HuH-7 (cell line): ENCODE measurements around the gene IL10RA.

Experiments
- DNase-seq: peaks from one replicate; pipeline ENCODE4 v3.0.0; 2011; ENCODE audit warnings: low spot score

Gene IL10RA

DNA sequence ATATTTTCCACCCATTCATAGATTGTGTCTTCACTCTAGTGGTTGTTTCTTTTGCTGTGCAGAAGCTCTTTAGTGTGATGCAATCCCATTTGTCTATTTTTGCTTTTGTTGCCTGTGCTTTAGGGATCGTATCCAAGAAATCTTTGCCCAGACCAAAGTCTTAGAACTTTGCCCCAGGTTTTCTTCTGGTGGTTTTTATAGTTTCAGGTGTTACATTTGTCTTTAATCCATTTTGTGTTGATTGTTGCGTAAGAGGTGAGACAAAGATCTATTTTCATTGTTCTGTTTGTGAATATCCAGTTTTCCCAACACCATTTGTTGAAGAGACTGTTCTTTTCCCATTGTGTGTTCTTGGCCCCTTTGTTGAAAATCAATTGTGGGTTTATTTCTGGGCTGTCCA, 6.4 kb downstream of the IL10RA start:
- no peak for DNase-seq

DNA sequence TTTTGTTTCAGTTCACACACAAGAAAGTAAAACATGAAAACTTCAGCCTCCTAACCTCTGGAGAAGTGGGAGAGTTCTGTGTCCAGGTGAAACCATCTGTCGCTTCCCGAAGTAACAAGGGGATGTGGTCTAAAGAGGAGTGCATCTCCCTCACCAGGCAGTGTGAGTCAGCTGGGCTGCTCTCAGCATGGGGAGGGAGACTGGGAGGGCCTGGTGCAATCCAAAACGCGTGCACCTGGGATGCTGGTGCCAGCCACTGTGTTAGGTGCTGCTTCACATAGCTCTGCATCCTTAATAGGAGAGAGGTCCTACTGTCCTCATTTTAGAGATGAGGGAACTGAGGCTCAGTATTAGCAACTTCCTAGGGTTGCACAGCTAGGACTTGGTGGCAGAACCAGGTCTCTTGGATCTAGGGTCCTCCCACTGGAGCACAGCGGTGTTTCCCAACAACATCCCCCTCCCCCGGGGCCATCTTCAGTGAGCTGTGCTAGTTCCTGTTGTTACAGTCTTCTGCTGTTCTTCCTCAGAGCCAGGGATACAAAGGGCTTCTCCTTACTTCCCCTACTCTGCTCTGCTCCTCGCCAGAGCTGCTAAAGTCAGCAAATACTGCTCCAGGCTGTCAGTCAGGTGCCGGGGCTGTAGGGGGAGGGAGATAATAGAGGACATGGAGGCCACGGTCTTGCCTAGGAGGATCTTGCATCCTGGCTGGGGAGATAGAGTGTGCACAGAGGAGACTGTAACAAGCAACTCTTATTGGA, 8.0 kb downstream of the IL10RA start:
- DNase-seq, result no peak

DNA sequence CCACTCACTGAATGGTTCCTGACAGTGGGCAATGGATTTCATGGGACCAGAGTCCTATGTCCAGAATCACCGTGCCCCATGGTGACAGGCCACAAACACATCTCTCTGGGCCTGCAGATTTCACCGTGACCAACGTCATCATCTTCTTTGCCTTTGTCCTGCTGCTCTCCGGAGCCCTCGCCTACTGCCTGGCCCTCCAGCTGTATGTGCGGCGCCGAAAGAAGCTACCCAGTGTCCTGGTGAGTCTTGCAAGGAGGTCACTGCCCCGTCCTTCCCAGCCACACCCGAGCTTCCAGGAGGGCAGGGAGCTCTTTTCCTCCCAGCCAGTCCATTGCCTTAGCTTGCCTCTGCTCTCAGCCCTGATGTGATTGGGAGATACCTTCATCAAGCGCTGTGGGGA, 9.3 kb downstream of the IL10RA start:
- DNase-seq, result no peak

GRCh38 chr11:117996058-117996457, 9.9 kb downstream of the IL10RA start:
- no peak for DNase-seq

- DNase-seq, result no peak
These were observed 11.2 kb downstream of the IL10RA start for GRCh38 chr11:117997406-117997805.

GRCh38 chr11:117997823-117998579, 11.8 kb downstream of the IL10RA start:
- no peak for DNase-seq

GRCh38 chr11:117998664-117999353, 12.6 kb downstream of the IL10RA start:
- DNase-seq, result no peak

DNA sequence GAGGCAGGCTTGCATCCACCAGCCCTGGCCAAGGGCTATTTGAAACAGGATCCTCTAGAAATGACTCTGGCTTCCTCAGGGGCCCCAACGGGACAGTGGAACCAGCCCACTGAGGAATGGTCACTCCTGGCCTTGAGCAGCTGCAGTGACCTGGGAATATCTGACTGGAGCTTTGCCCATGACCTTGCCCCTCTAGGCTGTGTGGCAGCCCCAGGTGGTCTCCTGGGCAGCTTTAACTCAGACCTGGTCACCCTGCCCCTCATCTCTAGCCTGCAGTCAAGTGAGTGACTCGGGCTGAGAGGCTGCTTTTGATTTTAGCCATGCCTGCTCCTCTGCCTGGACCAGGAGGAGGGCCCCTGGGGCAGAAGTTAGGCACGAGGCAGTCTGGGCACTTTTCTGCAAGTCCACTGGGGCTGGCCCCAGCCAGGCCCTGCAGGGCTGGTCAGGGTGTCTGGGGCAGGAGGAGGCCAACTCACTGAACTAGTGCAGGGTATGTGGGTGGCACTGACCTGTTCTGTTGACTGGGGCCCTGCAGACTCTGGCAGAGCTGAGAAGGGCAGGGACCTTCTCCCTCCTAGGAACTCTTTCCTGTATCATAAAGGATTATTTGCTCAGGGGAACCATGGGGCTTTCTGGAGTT, 13.3 kb downstream of the IL10RA start:
- no peak for DNase-seq

DNA sequence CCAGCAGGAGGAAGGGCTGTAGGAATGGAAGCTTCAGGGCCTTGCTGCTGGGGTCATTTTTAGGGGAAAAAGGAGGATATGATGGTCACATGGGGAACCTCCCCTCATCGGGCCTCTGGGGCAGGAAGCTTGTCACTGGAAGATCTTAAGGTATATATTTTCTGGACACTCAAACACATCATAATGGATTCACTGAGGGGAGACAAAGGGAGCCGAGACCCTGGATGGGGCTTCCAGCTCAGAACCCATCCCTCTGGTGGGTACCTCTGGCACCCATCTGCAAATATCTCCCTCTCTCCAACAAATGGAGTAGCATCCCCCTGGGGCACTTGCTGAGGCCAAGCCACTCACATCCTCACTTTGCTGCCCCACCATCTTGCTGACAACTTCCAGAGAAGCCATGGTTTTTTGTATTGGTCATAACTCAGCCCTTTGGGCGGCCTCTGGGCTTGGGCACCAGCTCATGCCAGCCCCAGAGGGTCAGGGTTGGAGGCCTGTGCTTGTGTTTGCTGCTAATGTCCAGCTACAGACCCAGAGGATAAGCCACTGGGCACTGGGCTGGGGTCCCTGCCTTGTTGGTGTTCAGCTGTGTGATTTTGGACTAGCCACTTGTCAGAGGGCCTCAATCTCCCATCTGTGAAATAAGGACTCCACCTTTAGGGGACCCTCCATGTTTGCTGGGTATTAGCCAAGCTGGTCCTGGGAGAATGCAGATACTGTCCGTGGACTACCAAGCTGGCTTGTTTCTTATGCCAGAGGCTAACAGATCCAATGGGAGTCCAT, 14.1 kb downstream of the IL10RA start:
- no peak for DNase-seq

DNA sequence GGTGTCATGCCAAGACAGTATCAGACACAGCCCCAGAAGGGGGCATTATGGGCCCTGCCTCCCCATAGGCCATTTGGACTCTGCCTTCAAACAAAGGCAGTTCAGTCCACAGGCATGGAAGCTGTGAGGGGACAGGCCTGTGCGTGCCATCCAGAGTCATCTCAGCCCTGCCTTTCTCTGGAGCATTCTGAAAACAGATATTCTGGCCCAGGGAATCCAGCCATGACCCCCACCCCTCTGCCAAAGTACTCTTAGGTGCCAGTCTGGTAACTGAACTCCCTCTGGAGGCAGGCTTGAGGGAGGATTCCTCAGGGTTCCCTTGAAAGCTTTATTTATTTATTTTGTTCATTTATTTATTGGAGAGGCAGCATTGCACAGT, 14.6 kb downstream of the IL10RA start:
- no peak for DNase-seq

DNA sequence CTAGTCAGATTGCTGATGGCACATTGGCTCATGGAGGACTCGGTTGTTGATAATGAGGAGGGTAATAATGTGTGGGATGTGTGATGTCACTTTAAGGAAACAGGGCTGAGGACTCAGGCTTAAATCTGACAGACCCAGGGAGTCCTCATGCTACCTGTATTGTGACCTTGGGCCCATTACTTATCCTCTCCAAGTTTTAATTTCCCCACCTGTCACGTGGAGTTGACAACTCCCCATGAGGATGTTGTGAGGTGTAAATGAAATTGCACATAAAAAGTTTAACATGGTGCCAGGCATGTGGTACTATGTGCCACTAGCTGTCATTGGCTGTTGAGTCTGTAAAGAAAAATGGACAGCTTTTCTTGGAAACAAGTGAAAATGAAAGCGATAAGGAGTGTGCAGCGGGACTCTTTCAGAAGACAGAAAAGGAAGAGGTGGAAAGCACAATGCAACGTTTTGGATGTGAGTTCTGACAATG, 15.3 kb downstream of the IL10RA start:
- DNase-seq, result no peak

- DNase-seq, result no peak
These were observed 15.9 kb downstream of the IL10RA start for GRCh38 chr11:118002010-118002540.

DNA sequence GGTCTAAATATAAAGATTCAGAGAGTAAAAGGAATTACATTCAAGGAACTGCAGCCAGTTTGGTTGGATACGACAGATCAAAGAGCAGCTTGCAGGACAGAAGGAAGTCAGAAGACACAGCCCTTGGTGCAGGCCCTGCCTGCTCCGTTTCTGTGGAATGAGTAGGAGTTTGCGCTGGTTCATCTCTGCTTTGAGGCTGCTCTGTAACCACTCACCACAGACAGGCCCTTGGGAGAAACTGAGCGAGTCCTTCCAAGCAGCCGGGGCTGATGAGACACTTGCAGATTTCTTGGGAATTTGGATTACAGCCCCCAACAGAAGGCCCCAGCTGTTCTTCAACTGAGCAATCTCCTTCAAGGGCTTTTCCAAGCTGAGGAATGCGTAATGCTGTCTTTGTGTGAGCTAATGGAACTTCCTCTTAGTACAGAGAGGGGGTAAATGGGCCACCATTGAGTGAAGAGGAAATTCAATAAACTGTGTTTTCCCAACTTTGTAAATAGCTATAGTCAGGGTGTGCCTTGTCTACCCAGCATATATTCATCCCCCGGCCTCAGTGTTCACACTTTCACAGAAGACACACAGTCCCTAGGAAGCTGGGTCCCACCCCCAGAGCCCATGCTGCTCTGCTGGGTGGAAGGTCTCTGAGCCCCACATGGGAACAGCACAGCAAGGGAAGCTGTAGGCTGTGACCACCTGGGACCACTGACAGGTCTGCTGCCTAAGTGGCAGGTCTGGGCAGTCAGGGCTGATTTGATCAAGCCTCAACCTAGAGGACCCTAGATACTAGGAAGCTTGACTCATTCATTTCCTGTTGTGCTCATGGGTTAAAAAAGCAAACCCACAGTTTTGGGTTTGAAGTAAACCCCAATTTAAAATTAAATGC, 16.6 kb downstream of the IL10RA start:
- no peak for DNase-seq

GRCh38 chr11:118003456-118003855, 17.3 kb downstream of the IL10RA start:
- DNase-seq, result no peak

DNA sequence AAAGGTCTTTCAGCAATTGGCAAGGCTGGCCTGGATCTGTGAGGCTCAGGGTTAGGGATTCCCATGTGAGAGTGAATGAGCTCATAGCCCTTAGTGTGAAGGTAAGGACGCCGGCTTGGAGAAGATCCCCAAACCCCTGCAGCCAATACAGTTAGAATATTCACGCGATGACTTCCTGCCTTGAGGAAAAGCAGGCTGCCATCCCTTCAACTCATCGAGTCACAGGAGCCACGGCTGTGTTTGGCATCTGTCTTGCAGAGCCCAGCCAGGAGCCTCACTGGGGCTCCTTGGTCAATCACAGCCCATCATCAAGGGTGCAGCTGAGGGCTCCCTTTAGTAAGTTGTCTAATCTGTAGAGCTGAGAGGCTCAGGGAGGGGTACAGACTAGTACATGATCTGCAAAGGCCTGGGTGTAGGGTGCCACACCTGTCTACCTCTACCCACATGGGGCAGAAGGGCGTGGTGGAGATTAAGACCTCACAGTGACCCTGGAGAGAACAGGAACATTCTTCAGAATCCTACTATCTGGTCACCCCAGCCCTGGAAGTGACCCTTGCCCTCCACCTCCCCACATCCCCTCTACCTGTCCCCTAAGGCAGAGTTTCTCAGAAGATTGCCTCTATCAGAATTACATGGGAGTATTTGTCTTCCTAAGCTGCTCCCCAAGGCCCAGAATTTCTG, 18.5 kb downstream of the IL10RA start:
- DNase-seq, result no peak

DNA sequence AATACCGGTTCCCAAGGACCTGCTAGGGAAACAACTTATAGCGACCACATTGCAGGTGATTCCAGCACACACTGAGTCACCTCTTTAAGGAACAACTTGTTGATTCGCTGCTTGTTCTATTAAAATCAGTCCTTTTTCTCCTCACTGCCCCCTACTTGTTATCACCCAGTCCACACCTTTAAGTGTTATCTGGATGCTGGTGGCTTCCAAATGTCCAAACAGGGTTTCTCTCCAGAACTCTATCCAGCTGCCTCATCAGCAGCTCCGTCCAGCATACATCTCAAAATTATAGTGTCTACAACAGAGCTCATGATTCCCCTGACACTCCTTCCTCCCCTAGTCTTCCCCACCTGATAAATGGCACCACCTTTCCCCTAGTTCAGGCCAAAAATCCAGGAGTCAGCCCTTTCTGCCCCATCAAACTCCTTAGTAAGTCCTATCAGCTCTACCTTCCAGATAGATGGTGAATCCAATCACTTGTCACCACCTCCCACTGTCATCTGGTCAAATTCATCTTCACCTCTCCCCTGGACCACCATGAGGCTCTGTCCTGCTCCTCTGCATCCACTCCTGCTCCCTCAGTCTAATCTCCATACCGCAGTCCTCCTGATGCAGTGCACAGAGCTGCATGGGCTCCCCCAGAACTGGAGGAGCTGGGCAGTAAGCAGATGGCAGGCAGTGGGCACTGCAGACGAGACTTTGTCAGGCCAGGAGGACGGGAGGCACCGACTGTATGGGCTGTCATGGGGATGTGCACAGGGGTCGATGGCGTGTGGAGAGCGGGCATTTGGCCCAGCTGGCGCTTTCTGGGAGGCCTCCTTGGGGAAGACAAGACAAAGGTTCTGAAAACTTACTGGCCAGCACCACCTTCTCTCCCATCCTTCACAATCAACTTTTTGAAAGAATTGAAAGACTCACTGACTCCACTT, 19.3 kb downstream of the IL10RA start:
- no peak for DNase-seq

DNA sequence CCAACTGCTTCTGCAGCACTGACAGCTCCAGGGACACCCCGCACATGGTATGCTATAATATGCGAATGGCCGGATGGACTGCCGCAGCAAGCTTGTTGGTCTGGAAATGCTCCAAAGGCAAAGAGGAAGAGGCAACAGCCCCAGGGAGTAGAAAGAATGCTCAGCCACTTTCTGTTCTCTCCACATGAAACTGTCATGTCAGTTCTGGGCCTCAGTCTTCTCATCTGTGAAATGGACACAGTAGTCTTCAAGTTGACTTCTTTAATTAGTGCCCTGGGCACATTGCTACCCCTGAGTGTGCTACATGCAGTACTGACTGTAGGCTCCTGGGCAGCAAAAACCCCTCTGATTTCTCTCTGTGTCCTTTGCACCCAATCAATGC, 19.9 kb downstream of the IL10RA start:
- no peak for DNase-seq

- no peak for DNase-seq
These were observed 20.8 kb downstream of the IL10RA start for GRCh38 chr11:118007040-118007439.
